Renal pelvis (tissue), 4 donors: ENCODE data around the gene FBXL4. TPM values are rescaled to one million over a fixed set of nuclear protein-coding genes. Genes with fewer than 3 reads are reported as not detected.
A peak's percentile ranks its signal among the peaks of the same experiment; 100 is the strongest.

Experiments used
- DNase-seq: peaks from one replicate; pipeline ENCODE4 v3.0.0-alpha.2; 2013
- polyA plus RNA-seq, 3 donors: library from polyadenylated mRNA; unstranded; fragments of 120-200 nt; gene quantifications; one replicate each; pipeline ENCODE4 v1.2.1, GENCODE V29; 2013; ENCODE audit not compliant: insufficient read length in 3 of 3

Gene FBXL4
- polyA plus RNA-seq, 3 donors, result 22.1 to 28.2 (median 24.1) TPM

DNA sequence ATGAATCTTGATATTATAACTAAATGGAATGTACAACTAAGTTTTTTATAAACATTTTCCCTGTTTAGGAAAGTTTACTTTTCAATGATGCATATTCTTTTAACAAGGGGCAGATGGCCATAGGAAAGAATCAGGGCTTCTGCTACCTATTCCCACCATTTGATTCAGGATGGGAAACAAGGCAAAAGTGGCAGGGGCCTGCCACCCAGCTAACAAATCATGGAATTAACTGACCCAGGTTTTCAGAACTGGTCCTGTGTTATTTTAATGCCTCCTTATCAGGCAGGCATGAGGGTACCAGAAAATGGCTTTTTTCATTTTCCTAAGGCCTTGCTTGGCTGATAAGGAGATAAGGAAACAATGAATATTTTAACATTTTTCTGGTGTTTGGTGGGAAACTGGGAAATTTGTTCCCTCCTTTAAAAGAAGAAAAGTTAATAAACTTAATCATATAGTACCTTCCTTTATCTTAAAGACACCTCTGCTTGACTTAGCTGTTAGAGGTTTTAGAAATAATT, 106.7 kb downstream of the FBXL4 start:
- no peak for DNase-seq

DNA sequence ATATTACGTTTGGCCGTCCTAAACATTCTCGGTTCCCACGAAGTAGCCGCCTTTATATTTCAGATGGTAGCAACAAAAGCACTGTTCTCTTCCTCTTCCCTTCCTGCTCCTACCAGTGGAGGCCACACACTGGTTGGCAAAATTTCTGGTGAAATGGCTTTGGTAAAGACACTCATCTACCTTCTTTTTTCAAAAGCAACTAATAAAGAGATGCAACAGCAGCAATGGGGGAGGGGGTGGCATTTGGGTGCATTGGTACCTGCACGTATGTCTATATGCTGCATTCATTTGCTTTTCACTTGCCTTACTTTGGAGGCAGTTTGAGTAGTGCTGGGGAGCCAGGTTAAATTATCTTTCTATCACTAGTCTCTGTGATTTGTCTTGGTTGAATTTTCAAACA, 107.4 kb downstream of the FBXL4 start:
- no peak for DNase-seq

DNA sequence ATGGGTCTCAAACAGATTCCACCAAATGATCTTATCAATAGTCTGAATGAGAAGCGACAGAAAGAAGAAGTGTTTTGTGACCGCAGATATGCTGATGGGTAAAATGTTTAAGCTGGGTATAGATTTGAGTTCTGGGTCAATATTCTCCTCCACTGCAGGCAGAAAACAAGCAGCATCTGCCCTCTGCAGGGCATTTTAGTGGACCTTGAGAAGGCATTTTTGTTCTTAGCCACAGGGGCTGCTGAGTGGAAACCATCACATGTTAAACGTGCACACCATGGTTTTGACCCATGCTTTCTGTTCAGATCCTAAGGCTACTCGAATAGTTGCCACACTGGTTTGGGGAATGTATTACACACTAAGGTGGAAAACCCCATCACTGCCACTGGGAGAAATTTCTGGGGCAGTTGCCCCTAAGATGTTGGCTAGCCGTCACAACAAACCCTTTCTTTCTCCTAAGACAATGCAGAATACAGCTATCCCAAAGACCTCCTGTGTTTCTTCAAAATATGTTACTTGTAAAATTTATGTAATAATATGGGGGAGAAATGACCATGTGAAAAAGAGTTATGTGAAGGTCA, 107.9 kb downstream of the FBXL4 start:
- no peak for DNase-seq

GRCh38 chr6:98838975-98839374, 108.8 kb downstream of the FBXL4 start:
- no peak for DNase-seq

- DNase-seq, result no peak
Measured at GRCh38 chr6:98838032-98838431, 109.7 kb downstream of the FBXL4 start.

GRCh38 chr6:98836962-98837944, 110.5 kb downstream of the FBXL4 start:
- DNase-seq, result no peak

- DNase-seq, result no peak
Measured at GRCh38 chr6:98836025-98836961, 111.5 kb downstream of the FBXL4 start.

GRCh38 chr6:98835149-98836024, 112.4 kb downstream of the FBXL4 start:
- DNase-seq, result no peak

DNA sequence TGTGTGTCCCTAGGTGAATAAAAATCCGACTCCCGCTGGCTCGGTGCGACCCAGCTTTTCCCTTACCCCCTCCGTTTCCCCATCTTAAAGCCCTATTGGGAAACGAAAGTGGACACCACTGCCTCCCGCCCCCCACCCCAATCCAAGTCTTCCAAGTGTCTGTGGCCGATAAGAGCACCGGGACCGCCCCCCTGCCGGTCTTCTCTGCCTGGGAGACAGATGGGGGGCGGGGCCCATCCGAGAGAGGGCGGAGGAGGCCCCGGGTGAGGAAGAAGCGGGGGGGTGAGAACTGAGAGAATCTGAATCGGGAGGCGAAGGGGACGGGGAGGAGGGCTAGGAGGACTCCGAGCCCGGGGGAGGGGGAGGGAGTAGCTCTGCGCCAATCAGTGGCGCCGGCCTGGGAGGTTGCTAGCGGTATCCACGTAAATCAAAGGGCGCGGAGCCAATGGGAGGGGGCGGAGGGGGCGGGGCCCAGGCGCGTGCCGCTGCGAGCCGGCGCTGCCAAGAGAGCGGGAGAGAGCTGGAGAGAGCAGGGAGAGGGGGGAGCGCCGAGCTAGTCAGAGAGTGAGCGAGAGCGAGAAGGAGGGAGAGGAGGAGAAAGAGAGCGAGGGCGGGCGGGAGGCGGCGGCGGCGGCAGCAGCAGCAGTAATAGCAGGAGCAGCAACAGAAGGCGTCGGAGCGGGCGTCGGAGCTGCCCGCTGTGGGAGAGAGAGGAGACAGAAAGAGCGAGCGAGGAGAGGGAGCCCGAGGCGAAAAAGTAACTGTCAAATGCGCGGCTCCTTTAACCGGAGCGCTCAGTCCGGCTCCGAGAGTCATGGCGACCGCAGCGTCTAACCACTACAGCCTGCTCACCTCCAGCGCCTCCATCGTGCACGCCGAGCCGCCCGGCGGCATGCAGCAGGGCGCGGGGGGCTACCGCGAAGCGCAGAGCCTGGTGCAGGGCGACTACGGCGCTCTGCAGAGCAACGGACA, 113.4 kb downstream of the FBXL4 start, which contains the start of gene POU3F2:
TSS of gene POU3F2 (plus strand) at position 515 of the 972 bp plus-strand sequence. CDS start at position 815, 300 bp downstream.
- peak; percentile 87 for DNase-seq

GRCh38 chr6:98833307-98834059, 114.3 kb downstream of the FBXL4 start:
- no peak for DNase-seq

- DNase-seq, result no peak
Measured at GRCh38 chr6:98833057-98833306, 114.8 kb downstream of the FBXL4 start.

DNA sequence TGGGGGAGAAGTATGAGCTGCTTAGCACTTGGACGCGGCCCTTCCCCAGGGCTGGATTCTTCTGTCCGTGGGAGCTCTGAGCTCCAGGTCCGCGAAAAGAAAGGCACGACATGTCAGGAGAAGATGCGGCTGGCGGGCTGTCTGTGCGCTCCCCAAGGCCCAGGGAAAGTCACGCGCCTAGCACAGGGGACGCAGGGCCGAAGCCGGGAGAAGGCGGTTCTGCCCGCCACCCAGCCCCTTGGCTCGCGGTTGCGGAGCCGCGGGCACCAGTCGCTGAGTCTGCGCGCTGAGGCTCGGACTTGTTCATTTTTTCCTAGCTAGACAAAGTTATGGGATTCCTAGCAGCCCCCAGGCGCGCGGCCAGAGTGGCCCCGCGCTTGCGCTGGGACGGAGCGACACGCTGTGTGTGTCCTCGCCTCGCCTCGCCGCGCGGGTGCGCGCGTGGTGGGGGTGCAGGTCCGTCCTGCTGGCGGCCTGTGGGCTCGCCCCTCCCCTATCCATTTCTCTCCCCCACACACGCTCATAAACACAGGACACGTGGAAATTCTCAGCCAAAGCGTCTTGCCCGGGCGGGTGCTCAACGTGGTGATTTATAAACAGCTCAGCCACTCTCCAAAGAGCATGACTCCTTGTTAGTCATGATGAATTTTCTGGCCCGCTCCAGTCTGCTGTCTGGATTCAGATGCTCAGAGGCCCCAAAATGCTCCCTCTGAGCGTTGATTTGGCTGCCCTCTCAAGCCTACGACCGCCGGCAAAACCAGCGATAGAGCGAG, 115.3 kb downstream of the FBXL4 start:
- DNase-seq, result no peak

DNA sequence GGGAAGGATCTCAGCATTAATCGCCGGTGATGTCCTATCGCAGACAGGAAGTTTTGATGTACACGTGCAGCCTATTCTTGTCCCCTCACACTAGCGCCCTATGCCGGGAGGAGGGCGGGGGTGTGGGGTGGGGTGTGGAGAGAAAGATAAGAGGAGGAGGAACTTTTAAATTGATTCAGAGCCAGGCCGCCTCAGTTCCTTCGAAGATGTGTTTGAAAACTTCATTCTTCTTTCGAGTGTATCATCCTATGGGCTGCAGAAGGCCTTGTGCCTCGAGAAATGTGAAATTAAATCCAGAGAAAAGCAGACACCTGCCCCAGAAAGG, 115.8 kb downstream of the FBXL4 start:
- no peak for DNase-seq

GRCh38 chr6:98831057-98831958, 116.4 kb downstream of the FBXL4 start:
- DNase-seq, result no peak

DNA sequence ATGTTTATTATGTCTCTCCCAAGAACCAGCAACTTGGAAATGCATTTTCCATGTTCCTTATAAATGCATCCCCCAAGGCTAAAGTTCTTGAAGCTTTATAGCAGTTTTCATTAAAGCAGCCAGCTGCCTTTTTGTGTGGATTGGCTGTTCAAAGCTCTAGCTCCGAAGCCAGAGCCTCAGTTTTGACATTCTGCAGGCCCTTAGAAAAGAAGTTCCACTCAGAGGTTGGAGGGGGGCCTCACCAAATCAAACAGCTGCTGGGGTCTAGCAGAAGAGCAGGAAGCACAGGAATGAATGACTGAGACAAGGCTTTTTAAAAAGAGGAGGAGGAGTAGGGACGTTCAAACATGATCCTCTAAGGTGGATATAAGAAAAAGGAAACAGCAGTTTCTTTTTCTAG, 117.6 kb downstream of the FBXL4 start:
- DNase-seq, result no peak

GRCh38 chr6:98828941-98829411, 118.8 kb downstream of the FBXL4 start:
- DNase-seq, result no peak

DNA sequence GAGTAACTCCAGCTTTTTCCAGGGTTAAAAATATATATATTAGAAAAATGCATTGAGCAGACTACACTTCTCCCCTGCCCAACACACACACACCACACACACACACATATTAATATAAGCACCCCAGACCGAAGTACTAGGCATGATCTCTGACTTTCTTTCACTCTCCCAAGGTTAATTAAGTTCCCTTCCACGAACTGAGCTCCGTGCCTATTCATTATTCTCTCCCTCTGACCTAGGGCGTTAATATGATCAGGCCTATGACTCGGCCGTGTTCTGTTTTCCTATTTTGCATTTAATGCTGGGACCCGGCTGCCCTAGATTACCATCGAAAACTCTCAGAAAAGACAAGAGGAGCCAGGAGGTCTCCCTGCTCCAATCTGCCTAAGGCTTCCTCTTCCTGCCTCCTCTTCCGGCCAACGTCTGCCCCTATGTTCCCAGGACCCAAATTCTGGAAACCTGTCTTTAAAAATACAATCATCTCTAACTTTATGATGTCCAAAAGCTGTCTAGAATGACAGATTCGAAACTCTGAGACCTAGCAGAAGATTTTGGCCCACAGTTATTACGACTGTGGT, 119.4 kb downstream of the FBXL4 start:
- no peak for DNase-seq
